GM12865 (cell line): ENCODE results near the gene MRE11.
"Not testable (repeated sequence)": the region's sequence is repeated elsewhere in the genome, so short reads cannot be mapped to it uniquely, and the experiment has no call there.

Source experiments
- DNase-seq: peaks from one replicate; pipeline ENCODE4 v3.0.0; 2010; ENCODE audit warnings: low read depth
- H3K4me3 ChIP-seq: 2 replicates; pipeline ENCODE4 v1.5.1; 2011; ENCODE audit warnings: mild to moderate bottlenecking, low read depth, low read length, control low read depth
- CTCF ChIP-seq: IDR thresholded peaks from 2 replicates; pipeline ENCODE4 v1.5.1; 2011; ENCODE audit warnings: low read length, control low read depth, low read depth, inconsistent platforms; ENCODE audit not compliant: insufficient read depth; ENCODE audit errors: missing control alignments

Gene MRE11

GRCh38 chr11:94507485-94507884 is 13.8 kb upstream of the MRE11 start:
- no peak for TF ChIP-seq CTCF
- no peak overlapping the region for H3K4me3 ChIP-seq
- no peak for DNase-seq

GRCh38 chr11:94506513-94506912 is 12.9 kb upstream of the MRE11 start:
- not testable (repeated sequence) for DNase-seq, H3K4me3 ChIP-seq

GRCh38 chr11:94504689-94505293 is 11.1 kb upstream of the MRE11 start:
- TF ChIP-seq CTCF, result peak; percentile 45
- peak; percentile 60 for DNase-seq
- H3K4me3 ChIP-seq, result no peak overlapping the region

- TF ChIP-seq CTCF, result no peak
- H3K4me3 ChIP-seq, result no peak overlapping the region
- no peak for DNase-seq
Observed at GRCh38 chr11:94501522-94501921, 7.9 kb upstream of the MRE11 start.

- no peak for TF ChIP-seq CTCF
- no peak for DNase-seq
- no peak overlapping the region for H3K4me3 ChIP-seq
Observed at GRCh38 chr11:94500181-94500580, 6.5 kb upstream of the MRE11 start.

GRCh38 chr11:94494126-94494680 is 559 bp upstream of the MRE11 start:
- TF ChIP-seq CTCF, result no peak
- peak overlapping the region; percentile 82 for H3K4me3 ChIP-seq
- no peak for DNase-seq

GRCh38 chr11:94486068-94486467 is 7.6 kb downstream of the MRE11 start:
- DNase-seq, result no peak
- no peak for TF ChIP-seq CTCF
- no peak overlapping the region for H3K4me3 ChIP-seq
